ENCODE measurements around the gene NUAK2.

DNA sequence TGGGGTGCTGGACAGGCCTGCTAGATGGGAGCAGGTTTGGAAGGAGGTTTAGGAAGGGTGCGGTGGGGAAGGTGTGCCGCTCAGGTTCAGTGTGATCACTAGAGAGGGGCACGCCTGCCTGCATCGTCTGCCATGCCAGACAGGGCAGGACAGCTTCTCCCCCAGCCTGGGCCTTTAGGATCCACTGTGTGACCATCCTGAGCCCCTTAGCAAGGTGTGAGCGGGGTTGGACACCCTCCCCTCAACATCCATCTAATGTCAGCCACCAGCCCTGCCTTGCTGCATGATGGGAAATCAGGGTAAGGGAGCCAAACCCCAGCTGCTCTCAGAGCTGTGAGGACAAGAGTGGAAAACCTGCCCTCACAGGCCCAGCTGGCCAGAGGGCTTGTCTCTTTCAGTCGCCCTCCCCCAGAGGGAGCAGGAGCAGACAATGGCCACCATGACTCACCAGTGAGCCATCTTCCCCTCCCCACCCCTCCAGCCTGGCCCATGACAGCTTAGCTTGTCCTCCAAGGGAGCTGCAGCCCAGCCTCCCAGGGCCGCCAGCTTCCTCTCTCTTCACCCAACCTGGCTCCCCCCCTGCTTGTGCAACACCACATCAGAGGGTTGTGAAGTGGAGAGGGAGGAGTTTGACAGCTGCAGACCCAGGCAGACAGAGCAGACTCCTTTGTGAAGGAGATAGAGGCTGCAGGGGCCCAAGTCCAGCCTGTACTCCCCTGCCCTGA is 37.0 kb downstream of the NUAK2 start:
- TF ChIP-seq, protein P1, sequence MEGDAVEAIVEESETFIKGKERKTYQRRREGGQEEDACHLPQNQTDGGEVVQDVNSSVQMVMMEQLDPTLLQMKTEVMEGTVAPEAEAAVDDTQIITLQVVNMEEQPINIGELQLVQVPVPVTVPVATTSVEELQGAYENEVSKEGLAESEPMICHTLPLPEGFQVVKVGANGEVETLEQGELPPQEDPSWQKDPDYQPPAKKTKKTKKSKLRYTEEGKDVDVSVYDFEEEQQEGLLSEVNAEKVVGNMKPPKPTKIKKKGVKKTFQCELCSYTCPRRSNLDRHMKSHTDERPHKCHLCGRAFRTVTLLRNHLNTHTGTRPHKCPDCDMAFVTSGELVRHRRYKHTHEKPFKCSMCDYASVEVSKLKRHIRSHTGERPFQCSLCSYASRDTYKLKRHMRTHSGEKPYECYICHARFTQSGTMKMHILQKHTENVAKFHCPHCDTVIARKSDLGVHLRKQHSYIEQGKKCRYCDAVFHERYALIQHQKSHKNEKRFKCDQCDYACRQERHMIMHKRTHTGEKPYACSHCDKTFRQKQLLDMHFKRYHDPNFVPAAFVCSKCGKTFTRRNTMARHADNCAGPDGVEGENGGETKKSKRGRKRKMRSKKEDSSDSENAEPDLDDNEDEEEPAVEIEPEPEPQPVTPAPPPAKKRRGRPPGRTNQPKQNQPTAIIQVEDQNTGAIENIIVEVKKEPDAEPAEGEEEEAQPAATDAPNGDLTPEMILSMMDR (IDR thresholded peaks at IDR 0.05) = peak in 1 of 6 experiments; percentile 17
- TF ChIP-seq POLR2AphosphoS5 (IDR thresholded peaks at IDR 0.05) (peak; percentile 43 to 80), POLR2A (IDR thresholded peaks at IDR 0.05) (peak in 1 of 4 donors; percentile 35)

Measured in upper lobe of left lung (tissue), 4 donors.